Measurements from ENCODE around the gene NFS1. TPM values are rescaled to one million over a fixed set of nuclear protein-coding genes. Genes with fewer than 3 reads are reported as not detected.

NFS1 gene
- total and polyA plus RNA-seq, 2 of the 4 experiments (the other 2 are of a cell fraction), result 16.5 to 35.6 TPM

- dilution Hi-C loops (cut with HindIII; ENCODE audit: low sequenced_read_pairs, unreplicated experiment), result no loop called here
- Histone ChIP-seq H4K8ac (ENCODE audit: low read depth in 2 of 2, low read length in 2 of 2) (no peak overlapping the region), H3K36me3 (ENCODE audit: control insufficient read depth, insufficient read depth, low read length) (peaks cover 19% of the 10 kb centered on the region), H2BK5ac (ENCODE audit: low read depth, low read length, poor library complexity, severe bottlenecking) (no peak overlapping the region), H3K27ac (ENCODE audit: insufficient read depth, low read length) (no peak overlapping the region), H3K18ac (ENCODE audit: low read depth, low read length) (no peak overlapping the region), H3K56ac (ENCODE audit: extremely low read depth, insufficient read depth, low read length) (no peak overlapping the region), H3K9me1 (ENCODE audit: insufficient read depth, low read length) (peaks cover 11% of the 10 kb centered on the region), H3K9me3 (ENCODE audit: control insufficient read depth, insufficient read depth, low read length) (no peaks in the 10 kb centered on the region), H3K14ac (replicated peaks; ENCODE audit: low read depth, low read length) (no peak overlapping the region), H2AFZ (replicated peaks; ENCODE audit: low read length, poor library complexity) (no peak overlapping the region), H3K79me1 (ENCODE audit: low read depth in 1 of 2, low read length in 2 of 2) (peaks cover 7 to 31% of the 10 kb centered on the region in 2 experiments), H3K23ac (ENCODE audit: low read depth, low read length) (no peak overlapping the region), H2AK9ac (replicated peaks; ENCODE audit: low read depth, low read length, poor library complexity) (no peak overlapping the region), H3K27me3 (ENCODE audit: control insufficient read depth, insufficient read depth, low read length) (no peaks in the 10 kb centered on the region), H2BK20ac (ENCODE audit: low read depth, low read length) (no peak overlapping the region), H4K91ac (ENCODE audit: insufficient read depth, low read depth, low read length) (no peak overlapping the region), H3K4me1 (ENCODE audit: control insufficient read depth, insufficient read depth, low read length) (peaks cover 10% of the 10 kb centered on the region), H4K20me1 (ENCODE audit: insufficient read depth, low read length) (0 out of 2 replicates have a peak, but pooled peaks cover 11% of the 10 kb centered on the region), H2AK5ac (ENCODE audit: low read depth, low read length) (no peak overlapping the region), H4K5ac (ENCODE audit: low read depth, low read length) (no peak overlapping the region), H3K4me2 (ENCODE audit: low read depth, low read length) (no peak overlapping the region), H3K4ac (ENCODE audit: low read depth, low read length) (no peak overlapping the region), H3K9ac (ENCODE audit: low read depth, low read length) (no peak overlapping the region), H3K4me3 (ENCODE audit: insufficient read depth, low read depth, low read length) (no peak overlapping the region), H2BK120ac (ENCODE audit: low read depth, low read length) (no peak overlapping the region), H2BK15ac (ENCODE audit: low read depth, low read length) (no peak overlapping the region)
- ChIA-PET CTCF (no interaction called here), POLR2A (ENCODE audit: unreplicated experiment) (no interaction called here)
- ATAC-seq (ENCODE audit: low read depth) (no peak), DNase-seq (no peak)
- intact Hi-C loops (cut with micrococcal nuclease), result no loop called here
- TF ChIP-seq NFE2L2 (IDR thresholded peaks at IDR 0.05; ENCODE audit: low read depth, low read length), result no peak
- no peak for TF ChIP-seq MAFK (IDR thresholded peaks at IDR 0.05; ENCODE audit: low read depth, low read length)
- no peak for TF ChIP-seq ELK1 (IDR thresholded peaks at IDR 0.05; ENCODE audit: borderline replicate concordance, low read depth, low read length)
- no peak for TF ChIP-seq POLR2A (IDR thresholded peaks at IDR 0.05; ENCODE audit: low read depth, low read length)
- TF ChIP-seq RFX5 (IDR thresholded peaks at IDR 0.05; ENCODE audit: low read depth, low read length), result no peak
- no peak for TF ChIP-seq CTCF (conservative IDR thresholded peaks at IDR 0.05; ENCODE audit: low read depth, low read length)
- TF ChIP-seq CEBPB (IDR thresholded peaks at IDR 0.05; ENCODE audit: low read depth, low read length), result no peak
- TF ChIP-seq MXI1 (IDR thresholded peaks at IDR 0.05; ENCODE audit: borderline replicate concordance, low read depth, low read length), result no peak
- no peak for TF ChIP-seq RCOR1 (IDR thresholded peaks at IDR 0.05; ENCODE audit: insufficient replicate concordance, low read length)
- no peak for TF ChIP-seq USF2 (IDR thresholded peaks at IDR 0.05; ENCODE audit: low read depth, low read length)
- TF ChIP-seq RAD21 (IDR thresholded peaks at IDR 0.05; ENCODE audit: low read length), result no peak
- no peak for TF ChIP-seq SMC3 (IDR thresholded peaks at IDR 0.05; ENCODE audit: low read depth, low read length)
- WGBS, 2 experiments (ENCODE audit: extremely low coverage in 2 of 2, insufficient read length in 1 of 2), result no CpG with 5 or more reads among the region's 2 CpGs
- no TSS peak for BruUV-seq (replicated peaks)
- in situ Hi-C loops (cut with MboI; ENCODE audit: low sequenced_read_pairs), result no loop called here
Measured at GRCh38 chr20:35621560-35621946, 77.6 kb downstream of the NFS1 start.
